Liver (tissue), 9 donors: ENCODE data around the gene PDCD5. TPM values are rescaled to one million over a fixed set of nuclear protein-coding genes. Genes with fewer than 3 reads are reported as not detected.

ENCODE experiments used
- DNase-seq: peaks from one replicate; pipeline ENCODE4 v3.0.0-alpha.2; 2017; ENCODE audit warnings: low spot score
- H3K27ac ChIP-seq, 2 donors: one replicate each; pipeline ENCODE4 v1.7.0; 2013; ENCODE audit warnings: inconsistent platforms in 2 of 2, low read length in 2 of 2, control low read depth in 1 of 2, low read depth in 1 of 2, mild to moderate bottlenecking in 1 of 2
- H3K27me3 ChIP-seq, 4 donors: one replicate each; pipeline versions ENCODE4 v1.6.1 to v1.7.0; 2013; ENCODE audit warnings: low read length in 3 of 4, inconsistent platforms in 1 of 4, mild to moderate bottlenecking in 1 of 4, moderate library complexity in 1 of 4; ENCODE audit not compliant: control insufficient read depth in 4 of 4, insufficient read depth in 4 of 4
- H3K36me3 ChIP-seq, 4 donors: one replicate each; pipeline versions ENCODE4 v1.6.1 to v1.7.0; 2013; ENCODE audit warnings: low read length in 3 of 4, mild to moderate bottlenecking in 3 of 4, low read depth in 1 of 4, moderate library complexity in 1 of 4; ENCODE audit not compliant: control insufficient read depth in 4 of 4, insufficient read depth in 3 of 4
- H3K4me1 ChIP-seq, 4 donors: one replicate each; pipeline versions ENCODE4 v1.6.1 to v1.7.0; 2013; ENCODE audit warnings: low read length in 3 of 4, mild to moderate bottlenecking in 3 of 4, moderate library complexity in 1 of 4; ENCODE audit not compliant: control insufficient read depth in 4 of 4, insufficient read depth in 4 of 4
- H3K4me3 ChIP-seq, 3 donors: one replicate each; pipeline versions ENCODE4 v1.6.1 to v1.7.0; 2013; ENCODE audit warnings: low read length in 3 of 3, control low read depth in 1 of 3, low read depth in 1 of 3, mild to moderate bottlenecking in 1 of 3
- H3K9ac ChIP-seq, 2 donors: one replicate each; pipeline ENCODE4 v1.7.0; 2013; ENCODE audit warnings: low read length in 2 of 2, mild to moderate bottlenecking in 2 of 2, moderate library complexity in 2 of 2, control low read depth in 1 of 2, low read depth in 1 of 2
- H3K9me3 ChIP-seq, 4 donors: one replicate each; pipeline versions ENCODE4 v1.6.1 to v1.7.0; 2013; ENCODE audit warnings: low read length in 3 of 4; ENCODE audit not compliant: control insufficient read depth in 4 of 4
- FOXA1 ChIP-seq: IDR thresholded peaks from 2 replicates; pipeline ENCODE4 v1.6.1; 2016; ENCODE audit warnings: antibody characterized with exemption
- GABPA ChIP-seq, 2 donors: IDR thresholded peaks in 1 of 2; conservative IDR thresholded peaks in 1 of 2; 2 replicates each; pipeline ENCODE4 v1.6.1; 2016; ENCODE audit warnings: antibody characterized with exemption in 2 of 2, mild to moderate bottlenecking in 1 of 2, moderate library complexity in 1 of 2
- HNF4G ChIP-seq: IDR thresholded peaks from 2 replicates; pipeline ENCODE4 v1.6.1; 2016; ENCODE audit warnings: antibody characterized with exemption
- JUND ChIP-seq, 2 donors: IDR thresholded peaks; 2 replicates each; pipeline ENCODE4 v1.6.1; 2016; ENCODE audit warnings: antibody characterized with exemption in 2 of 2
- NR2F2 ChIP-seq: IDR thresholded peaks from 2 replicates; pipeline ENCODE4 v1.6.1; 2016; ENCODE audit warnings: antibody characterized with exemption
- RAD21 ChIP-seq, 2 donors: IDR thresholded peaks; 2 replicates each; pipeline ENCODE4 v1.6.1; 2016; ENCODE audit warnings: antibody characterized with exemption in 2 of 2, mild to moderate bottlenecking in 2 of 2
- SP1 ChIP-seq: IDR thresholded peaks from 2 replicates; pipeline ENCODE4 v1.6.1; 2018; ENCODE audit warnings: antibody characterized with exemption, mild to moderate bottlenecking
- TAF1 ChIP-seq: conservative IDR thresholded peaks from 2 replicates; pipeline ENCODE4 v1.6.1; 2016; ENCODE audit warnings: antibody characterized with exemption, mild to moderate bottlenecking
- WGBS: extraction: QIAGEN DNeasy Blood & Tissue Kit; methylation state at CpG from one replicate; pipeline ENCODE4 v1.1.7; 2013; 5-methylcytosine and 5-hydroxymethylcytosine counted together
- polyA plus RNA-seq, 2 donors: library from polyadenylated mRNA; stranded (reverse) in 1 of 2; unstranded in 1 of 2; fragments of 200-250 nt in 1 of 2; fragments of >200 nt in 1 of 2; fragmentation: Nextera tagmentation in 1 of 2; extraction: Ambion mirVana in 1 of 2; gene quantifications; one replicate each; pipeline versions ENCODE4 v1.2.1 to v1.2.3, GENCODE V29; 2013 to 2015
- total RNA-seq, 2 donors: library from RNA; depleted of rRNA; stranded (reverse); fragments of >200 nt; gene quantifications; one replicate each; pipeline ENCODE4 v1.2.3, GENCODE V29; 2014
- TF ChIP-seq, protein P1 (sequence below): fragments of 150-350 bp; IDR thresholded peaks from 2 replicates; pipeline ENCODE4 v1.5.1; 2017; ENCODE audit warnings: improper control_type of control experiment, low read depth, low read length; ENCODE audit not compliant: missing input control
- TF ChIP-seq, protein P2 (sequence below): IDR thresholded peaks from 2 replicates; pipeline ENCODE4 v1.6.1; 2016; ENCODE audit warnings: antibody characterized with exemption
- TF ChIP-seq, protein P3 (sequence below): IDR thresholded peaks from 2 replicates; pipeline ENCODE4 v1.6.1; 2016; ENCODE audit warnings: antibody characterized with exemption, mild to moderate bottlenecking
- TF ChIP-seq, protein P4 (sequence below): IDR thresholded peaks from 2 replicates; pipeline ENCODE4 v1.6.1; 2016; ENCODE audit warnings: antibody characterized with exemption
- TF ChIP-seq, protein P5 (sequence below): IDR thresholded peaks from 2 replicates; pipeline ENCODE4 v1.6.1; 2016; ENCODE audit warnings: antibody characterized with exemption
- donor health status: healthy.
- donor health status: healthy.
- donor health status: healthy.
- donor health status: healthy.
- donor health status: healthy.

Gene PDCD5
- total and polyA plus RNA-seq, 4 donors, result 25.4 to 90.8 (median 36.2) TPM

- H3K4me3 ChIP-seq, result no peak overlapping the region
- 96% methylated on average over 11 of the region's 11 CpGs for WGBS
Measured at GRCh38 chr19:32598022-32598421, 17.0 kb downstream of the PDCD5 start.

DNA sequence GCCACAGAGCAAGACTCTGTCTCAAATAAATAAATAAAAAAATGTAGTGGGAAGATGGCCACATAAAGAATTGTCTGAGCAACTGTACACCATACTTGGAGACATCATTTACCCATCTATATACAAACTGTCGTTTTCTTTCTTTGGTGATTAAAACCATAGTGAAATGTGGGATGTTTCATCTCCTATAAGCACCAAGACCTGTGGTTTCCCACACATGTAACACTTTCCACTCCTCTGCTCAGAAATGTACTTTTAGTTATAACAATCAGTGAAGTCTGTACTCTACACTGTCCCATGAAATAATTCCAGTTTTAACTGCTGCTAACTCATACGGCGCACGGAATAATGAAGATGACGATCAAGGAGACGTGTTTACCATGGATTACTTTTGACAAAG is 18.3 kb downstream of the PDCD5 start:
- Histone ChIP-seq H3K27ac (no peak overlapping the region), H3K9me3 (no peaks in the 10 kb centered on the region), H3K36me3 (peaks cover 11 to 35% (median 29%) of the 10 kb centered on the region in 4 donors), H3K9ac (no peak overlapping the region), H3K4me3 (no peak overlapping the region), H3K4me1 (no peaks in the 10 kb centered on the region), H3K27me3 (no peaks in the 10 kb centered on the region)
- DNase-seq, result no peak
- WGBS, result 89% methylated on average over 6 of the region's 6 CpGs
- TF ChIP-seq, protein P1, sequence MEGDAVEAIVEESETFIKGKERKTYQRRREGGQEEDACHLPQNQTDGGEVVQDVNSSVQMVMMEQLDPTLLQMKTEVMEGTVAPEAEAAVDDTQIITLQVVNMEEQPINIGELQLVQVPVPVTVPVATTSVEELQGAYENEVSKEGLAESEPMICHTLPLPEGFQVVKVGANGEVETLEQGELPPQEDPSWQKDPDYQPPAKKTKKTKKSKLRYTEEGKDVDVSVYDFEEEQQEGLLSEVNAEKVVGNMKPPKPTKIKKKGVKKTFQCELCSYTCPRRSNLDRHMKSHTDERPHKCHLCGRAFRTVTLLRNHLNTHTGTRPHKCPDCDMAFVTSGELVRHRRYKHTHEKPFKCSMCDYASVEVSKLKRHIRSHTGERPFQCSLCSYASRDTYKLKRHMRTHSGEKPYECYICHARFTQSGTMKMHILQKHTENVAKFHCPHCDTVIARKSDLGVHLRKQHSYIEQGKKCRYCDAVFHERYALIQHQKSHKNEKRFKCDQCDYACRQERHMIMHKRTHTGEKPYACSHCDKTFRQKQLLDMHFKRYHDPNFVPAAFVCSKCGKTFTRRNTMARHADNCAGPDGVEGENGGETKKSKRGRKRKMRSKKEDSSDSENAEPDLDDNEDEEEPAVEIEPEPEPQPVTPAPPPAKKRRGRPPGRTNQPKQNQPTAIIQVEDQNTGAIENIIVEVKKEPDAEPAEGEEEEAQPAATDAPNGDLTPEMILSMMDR, result no peak
- TF ChIP-seq, protein P2, sequence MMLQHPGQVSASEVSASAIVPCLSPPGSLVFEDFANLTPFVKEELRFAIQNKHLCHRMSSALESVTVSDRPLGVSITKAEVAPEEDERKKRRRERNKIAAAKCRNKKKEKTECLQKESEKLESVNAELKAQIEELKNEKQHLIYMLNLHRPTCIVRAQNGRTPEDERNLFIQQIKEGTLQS, result no peak
- TF ChIP-seq SP1, result no peak
- TF ChIP-seq FOXA1, result no peak
- TF ChIP-seq HNF4G, result no peak
- TF ChIP-seq, protein P3, sequence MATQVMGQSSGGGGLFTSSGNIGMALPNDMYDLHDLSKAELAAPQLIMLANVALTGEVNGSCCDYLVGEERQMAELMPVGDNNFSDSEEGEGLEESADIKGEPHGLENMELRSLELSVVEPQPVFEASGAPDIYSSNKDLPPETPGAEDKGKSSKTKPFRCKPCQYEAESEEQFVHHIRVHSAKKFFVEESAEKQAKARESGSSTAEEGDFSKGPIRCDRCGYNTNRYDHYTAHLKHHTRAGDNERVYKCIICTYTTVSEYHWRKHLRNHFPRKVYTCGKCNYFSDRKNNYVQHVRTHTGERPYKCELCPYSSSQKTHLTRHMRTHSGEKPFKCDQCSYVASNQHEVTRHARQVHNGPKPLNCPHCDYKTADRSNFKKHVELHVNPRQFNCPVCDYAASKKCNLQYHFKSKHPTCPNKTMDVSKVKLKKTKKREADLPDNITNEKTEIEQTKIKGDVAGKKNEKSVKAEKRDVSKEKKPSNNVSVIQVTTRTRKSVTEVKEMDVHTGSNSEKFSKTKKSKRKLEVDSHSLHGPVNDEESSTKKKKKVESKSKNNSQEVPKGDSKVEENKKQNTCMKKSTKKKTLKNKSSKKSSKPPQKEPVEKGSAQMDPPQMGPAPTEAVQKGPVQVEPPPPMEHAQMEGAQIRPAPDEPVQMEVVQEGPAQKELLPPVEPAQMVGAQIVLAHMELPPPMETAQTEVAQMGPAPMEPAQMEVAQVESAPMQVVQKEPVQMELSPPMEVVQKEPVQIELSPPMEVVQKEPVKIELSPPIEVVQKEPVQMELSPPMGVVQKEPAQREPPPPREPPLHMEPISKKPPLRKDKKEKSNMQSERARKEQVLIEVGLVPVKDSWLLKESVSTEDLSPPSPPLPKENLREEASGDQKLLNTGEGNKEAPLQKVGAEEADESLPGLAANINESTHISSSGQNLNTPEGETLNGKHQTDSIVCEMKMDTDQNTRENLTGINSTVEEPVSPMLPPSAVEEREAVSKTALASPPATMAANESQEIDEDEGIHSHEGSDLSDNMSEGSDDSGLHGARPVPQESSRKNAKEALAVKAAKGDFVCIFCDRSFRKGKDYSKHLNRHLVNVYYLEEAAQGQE, result no peak
- no peak for TF ChIP-seq GABPA (IDR thresholded peaks at IDR 0.05 in 1 of 2, conservative IDR thresholded peaks at IDR 0.05 in 1 of 2)
- TF ChIP-seq RAD21 (IDR thresholded peaks at IDR 0.05), result no peak
- TF ChIP-seq, protein P4, sequence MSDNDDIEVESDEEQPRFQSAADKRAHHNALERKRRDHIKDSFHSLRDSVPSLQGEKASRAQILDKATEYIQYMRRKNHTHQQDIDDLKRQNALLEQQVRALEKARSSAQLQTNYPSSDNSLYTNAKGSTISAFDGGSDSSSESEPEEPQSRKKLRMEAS, result no peak

More at GRCh38 chr19:32598022-32598421, 17.0 kb downstream of the PDCD5 start:
- TF ChIP-seq SP1, result no peak
- TF ChIP-seq, protein P5, sequence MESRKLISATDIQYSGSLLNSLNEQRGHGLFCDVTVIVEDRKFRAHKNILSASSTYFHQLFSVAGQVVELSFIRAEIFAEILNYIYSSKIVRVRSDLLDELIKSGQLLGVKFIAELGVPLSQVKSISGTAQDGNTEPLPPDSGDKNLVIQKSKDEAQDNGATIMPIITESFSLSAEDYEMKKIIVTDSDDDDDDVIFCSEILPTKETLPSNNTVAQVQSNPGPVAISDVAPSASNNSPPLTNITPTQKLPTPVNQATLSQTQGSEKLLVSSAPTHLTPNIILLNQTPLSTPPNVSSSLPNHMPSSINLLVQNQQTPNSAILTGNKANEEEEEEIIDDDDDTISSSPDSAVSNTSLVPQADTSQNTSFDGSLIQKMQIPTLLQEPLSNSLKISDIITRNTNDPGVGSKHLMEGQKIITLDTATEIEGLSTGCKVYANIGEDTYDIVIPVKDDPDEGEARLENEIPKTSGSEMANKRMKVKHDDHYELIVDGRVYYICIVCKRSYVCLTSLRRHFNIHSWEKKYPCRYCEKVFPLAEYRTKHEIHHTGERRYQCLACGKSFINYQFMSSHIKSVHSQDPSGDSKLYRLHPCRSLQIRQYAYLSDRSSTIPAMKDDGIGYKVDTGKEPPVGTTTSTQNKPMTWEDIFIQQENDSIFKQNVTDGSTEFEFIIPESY, result no peak
- no peak for TF ChIP-seq NR2F2
- no peak for TF ChIP-seq TAF1
- TF ChIP-seq JUND (IDR thresholded peaks at IDR 0.05), result no peak
- TF ChIP-seq HNF4G, result no peak
- no peaks in the 10 kb centered on the region for H3K9me3 ChIP-seq
- no peak for DNase-seq
- H3K27ac ChIP-seq, result no peak overlapping the region
- no peak overlapping the region for H3K9ac ChIP-seq
- H3K27me3 ChIP-seq, result no peaks in the 10 kb centered on the region
- no peaks in the 10 kb centered on the region for H3K4me1 ChIP-seq
- peaks cover 11 to 29% (median 24%) of the 10 kb centered on the region in 4 donors for H3K36me3 ChIP-seq
